Dendritic cell treated with granulocyte-macrophage colony-stimulating factor and Interleukin-4, amounts not matched to agents 40 ng/mL and 50 ng/mL, for 4 days (primary cell): ENCODE measurements around the gene NAB1.
"Not testable (repeated sequence)": the region's sequence is repeated elsewhere in the genome, so short reads cannot be mapped to it uniquely, and the experiment has no call there.

Experiments used
- H3K27ac Mint-ChIP-seq: one replicate; pipeline ENCODE4 v1.8.0; 2022; ENCODE audit warnings: mild to moderate bottlenecking, mixed read lengths
- H3K27me3 Mint-ChIP-seq: one replicate; pipeline ENCODE4 v1.8.0; 2022; ENCODE audit warnings: mild to moderate bottlenecking, mixed read lengths
- H3K36me3 Mint-ChIP-seq: one replicate; pipeline ENCODE4 v1.8.0; 2022; ENCODE audit warnings: low read depth, mixed read lengths
- H3K4me1 Mint-ChIP-seq: one replicate; pipeline ENCODE4 v1.8.0; 2022; ENCODE audit warnings: low read depth, mixed read lengths
- H3K4me3 Mint-ChIP-seq: one replicate; pipeline ENCODE4 v1.8.0; 2022; ENCODE audit warnings: mild to moderate bottlenecking, moderate library complexity, mixed read lengths
- H3K9me3 Mint-ChIP-seq: one replicate; pipeline ENCODE4 v1.8.0; 2022; ENCODE audit warnings: mixed read lengths
- intact Hi-C: fragments of 100-400 bp; cut with micrococcal nuclease; formaldehyde crosslinking; loops from one replicate; pipeline ENCODE4 v1.15.0; 2022

NAB1 gene

DNA sequence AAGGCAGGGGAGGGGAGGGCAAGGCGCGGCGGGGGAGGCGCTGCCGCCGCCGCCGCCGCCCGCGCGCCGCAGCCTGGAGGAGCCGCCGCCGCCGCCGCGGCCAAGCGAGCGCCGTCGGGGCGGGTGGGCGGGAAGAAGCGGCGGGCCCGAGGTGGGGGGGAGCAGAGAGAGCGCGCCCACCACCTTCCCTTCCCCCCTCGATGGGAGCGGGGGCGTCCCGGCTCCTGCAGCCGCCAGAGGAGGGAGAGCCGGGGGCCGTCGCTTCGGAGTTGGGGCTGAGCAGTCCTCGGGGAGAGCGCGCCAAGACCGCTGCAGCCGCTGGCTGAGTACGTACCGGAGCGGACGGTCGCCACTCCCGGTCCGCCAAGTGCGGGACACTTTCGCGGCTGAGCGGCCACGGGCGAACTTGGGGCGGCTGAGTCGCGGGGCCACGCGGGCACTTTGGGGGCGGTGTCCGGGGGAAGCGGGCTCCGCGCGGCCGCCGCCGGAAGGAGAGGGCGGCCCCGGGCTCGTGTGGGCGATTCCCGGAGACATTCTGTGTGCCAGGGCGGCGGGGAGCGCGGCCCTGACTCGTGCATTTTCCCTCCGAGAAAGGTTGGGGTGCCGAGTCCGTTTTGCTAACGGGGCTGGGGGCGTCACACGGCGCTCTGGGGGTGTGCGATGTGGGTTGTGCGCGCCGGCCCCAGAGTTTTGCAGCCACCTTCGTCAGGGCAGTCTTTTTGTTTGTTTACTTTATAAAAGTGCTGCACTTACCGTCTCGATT, at the start of gene NAB1:
Gene NAB1, plus strand, starts transcription at position 49 of the 763 bp plus-strand sequence. CDS start 10,094 bp downstream, outside the sequence.
- intact Hi-C loops = loop anchor here (5.0 to 10.0 kb wide), 2 partner anchors 117 to 304 kb away; partner anchors contain the start of genes INPP1 and NEMP2
- Mint-ChIP-seq H3K9me3 (no peaks in the 10 kb centered on the region), H3K4me3 (peak within 1 kb of the TSS; percentile 82), H3K27ac (peak within 1 kb of the TSS; percentile 96), H3K4me1 (peaks cover 32% of the 10 kb centered on the region), H3K27me3 (no peaks in the 10 kb centered on the region), H3K36me3 (peaks cover 13% of the 10 kb centered on the region)

DNA sequence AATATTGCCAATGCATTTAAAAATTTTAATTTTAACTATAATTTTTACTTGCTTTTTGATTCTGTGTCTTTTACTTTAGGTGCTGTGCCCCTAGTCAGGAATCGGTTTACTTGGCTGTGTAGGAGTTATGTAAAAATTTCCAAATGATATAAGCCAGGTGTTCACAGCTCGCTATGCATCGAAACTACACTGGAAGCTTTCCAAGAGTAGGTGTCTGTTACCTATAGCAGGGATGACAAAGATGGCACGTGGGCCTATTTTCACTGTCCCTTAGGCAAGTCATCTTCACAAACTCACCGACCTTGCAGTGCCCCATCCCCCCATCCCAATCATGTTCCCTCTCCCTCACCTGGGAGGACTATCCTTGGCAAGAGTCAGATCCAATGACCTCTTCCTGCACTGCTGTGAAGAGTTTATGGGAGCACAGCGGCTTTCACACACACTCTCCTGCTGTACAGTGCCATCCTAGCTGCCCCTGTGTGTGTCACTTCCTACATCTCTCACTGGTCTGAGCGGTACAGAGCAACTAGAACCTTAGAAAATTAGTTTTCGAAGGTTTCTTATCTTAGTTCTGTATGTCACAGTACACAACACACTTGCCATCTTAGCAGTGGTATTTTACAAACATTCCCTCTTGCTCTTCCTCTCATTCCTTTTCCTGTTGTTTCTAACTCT, 49.2 kb upstream of the NAB1 start:
- no peaks in the 10 kb centered on the region for H3K27me3 Mint-ChIP-seq
- H3K4me1 Mint-ChIP-seq = peaks cover 11% of the 10 kb centered on the region
- intact Hi-C loops = no loop called here
- no peak overlapping the region for H3K4me3 Mint-ChIP-seq
- H3K9me3 Mint-ChIP-seq = no peaks in the 10 kb centered on the region
- no peak overlapping the region for H3K27ac Mint-ChIP-seq
- no peaks in the 10 kb centered on the region for H3K36me3 Mint-ChIP-seq

DNA sequence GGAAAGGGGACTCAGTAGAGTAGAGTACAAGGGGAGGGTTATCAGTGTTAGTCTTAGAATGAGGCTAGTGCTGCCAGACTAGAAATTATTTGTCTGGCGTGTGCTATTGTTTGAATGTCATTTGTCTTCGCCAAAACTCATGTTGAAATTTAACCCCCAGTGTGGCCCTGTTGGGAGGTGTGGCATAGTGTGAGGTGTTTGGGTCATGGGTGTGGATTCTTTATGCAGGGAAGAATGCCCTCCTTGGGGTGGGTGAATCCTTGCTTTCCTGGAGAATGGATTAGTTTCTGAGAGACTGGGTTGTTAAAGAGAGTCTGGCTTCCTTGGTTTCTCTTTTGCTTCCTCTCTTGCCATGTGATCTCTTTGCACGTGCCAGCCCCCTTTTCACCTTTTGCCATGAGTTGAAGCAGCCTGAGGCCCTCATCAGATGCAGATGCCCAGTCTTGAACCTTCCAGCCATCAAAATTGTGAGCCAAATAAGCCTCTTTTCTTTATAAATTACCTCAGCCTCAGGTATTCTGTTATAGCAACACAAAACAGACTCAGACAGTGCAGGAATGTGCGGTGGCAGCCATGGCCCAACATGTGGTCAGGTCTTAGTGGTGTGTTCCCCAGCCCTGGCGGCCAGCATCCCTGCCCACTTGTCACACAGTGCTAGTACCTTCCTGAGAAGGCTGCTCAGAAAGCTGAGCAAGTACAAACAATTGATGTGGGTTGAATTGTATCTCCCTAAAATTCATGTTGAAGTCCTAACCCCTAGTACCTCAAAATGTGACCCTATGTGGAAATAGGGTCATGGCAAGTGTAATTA, 48.4 kb upstream of the NAB1 start:
- Mint-ChIP-seq H3K27me3 (no peaks in the 10 kb centered on the region), H3K4me3 (no peak overlapping the region), H3K27ac (no peak overlapping the region), H3K36me3 (no peaks in the 10 kb centered on the region), H3K9me3 (no peaks in the 10 kb centered on the region), H3K4me1 (peaks cover 12% of the 10 kb centered on the region)
- intact Hi-C loops = no loop called here

GRCh38 chr2:190603374-190603773, 45.5 kb upstream of the NAB1 start:
- H3K27me3 Mint-ChIP-seq = no peaks in the 10 kb centered on the region
- H3K9me3 Mint-ChIP-seq = no peaks in the 10 kb centered on the region
- intact Hi-C loops = no loop called here
- peaks cover 24% of the 10 kb centered on the region for H3K4me1 Mint-ChIP-seq
- no peak overlapping the region for H3K4me3 Mint-ChIP-seq
- no peaks in the 10 kb centered on the region for H3K36me3 Mint-ChIP-seq
- H3K27ac Mint-ChIP-seq = no peak overlapping the region

DNA sequence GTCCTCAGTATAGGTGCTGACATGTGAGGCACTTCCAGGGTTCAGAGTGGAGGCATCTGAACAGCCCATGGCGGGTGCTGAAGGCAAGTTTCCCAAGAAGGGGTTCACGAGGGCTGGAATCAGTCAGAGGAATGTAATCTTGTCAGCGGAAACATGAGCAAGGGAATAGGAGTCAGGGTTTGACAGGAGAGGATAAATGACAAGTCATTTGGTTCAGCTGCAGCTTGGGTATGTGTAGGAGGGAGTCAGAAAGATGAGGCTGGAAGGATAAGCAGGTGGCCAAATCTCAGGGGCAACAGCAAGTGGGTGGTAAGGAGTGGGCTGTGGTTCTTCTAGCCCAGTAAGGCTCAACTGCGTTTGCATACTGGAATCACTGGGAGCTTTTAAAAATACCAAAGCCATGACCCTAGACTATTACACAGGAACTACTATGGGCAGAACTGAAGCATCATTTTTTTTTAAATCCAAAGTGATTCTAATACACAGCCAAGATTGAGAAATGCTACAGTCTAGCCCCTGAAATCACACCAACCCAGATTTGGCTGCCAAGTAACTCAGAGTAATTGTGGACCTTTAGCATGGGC, 41.8 kb upstream of the NAB1 start:
- intact Hi-C loops = no loop called here
- Mint-ChIP-seq H3K9me3 (no peaks in the 10 kb centered on the region), H3K4me3 (no peak overlapping the region), H3K27ac (no peak overlapping the region), H3K36me3 (no peaks in the 10 kb centered on the region), H3K27me3 (no peaks in the 10 kb centered on the region), H3K4me1 (peaks cover 13% of the 10 kb centered on the region)

DNA sequence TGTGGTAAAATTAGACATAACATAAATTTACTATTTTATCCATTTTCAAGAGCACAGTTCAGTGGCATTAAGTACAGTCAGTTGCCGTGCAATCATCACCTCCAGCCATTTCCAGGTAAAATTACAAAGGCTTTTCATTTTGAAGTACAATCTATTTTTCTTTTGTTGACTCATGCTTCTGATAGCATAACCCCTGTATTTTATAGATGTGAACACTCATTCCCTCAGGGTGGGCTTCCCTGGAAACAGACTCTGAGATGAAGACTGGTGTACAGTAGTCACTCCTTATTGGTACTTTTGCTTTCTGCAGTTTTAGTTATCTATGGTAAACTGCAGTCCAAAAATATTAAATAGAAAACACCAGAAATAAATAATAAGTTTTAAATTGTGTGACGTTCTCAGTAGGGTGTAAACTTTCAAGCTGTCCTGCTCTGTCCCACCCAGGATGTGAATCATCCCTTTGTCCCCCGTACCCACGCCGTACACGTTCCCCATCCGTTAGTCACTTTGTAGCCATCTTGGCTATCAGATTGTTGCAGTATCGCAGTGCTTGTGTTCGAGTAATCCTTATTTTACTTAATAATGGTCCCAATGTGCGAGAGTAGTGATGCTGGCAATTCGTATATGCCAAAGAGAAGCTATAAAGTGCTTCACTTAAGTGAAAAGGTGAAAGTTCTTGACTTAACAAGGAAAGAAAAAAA, 41.1 kb upstream of the NAB1 start:
- intact Hi-C loops = no loop called here
- H3K36me3 Mint-ChIP-seq = no peaks in the 10 kb centered on the region
- no peaks in the 10 kb centered on the region for H3K27me3 Mint-ChIP-seq
- H3K4me1 Mint-ChIP-seq = peaks cover 13% of the 10 kb centered on the region
- H3K4me3 Mint-ChIP-seq = no peak overlapping the region
- H3K9me3 Mint-ChIP-seq = no peaks in the 10 kb centered on the region
- H3K27ac Mint-ChIP-seq = no peak overlapping the region

DNA sequence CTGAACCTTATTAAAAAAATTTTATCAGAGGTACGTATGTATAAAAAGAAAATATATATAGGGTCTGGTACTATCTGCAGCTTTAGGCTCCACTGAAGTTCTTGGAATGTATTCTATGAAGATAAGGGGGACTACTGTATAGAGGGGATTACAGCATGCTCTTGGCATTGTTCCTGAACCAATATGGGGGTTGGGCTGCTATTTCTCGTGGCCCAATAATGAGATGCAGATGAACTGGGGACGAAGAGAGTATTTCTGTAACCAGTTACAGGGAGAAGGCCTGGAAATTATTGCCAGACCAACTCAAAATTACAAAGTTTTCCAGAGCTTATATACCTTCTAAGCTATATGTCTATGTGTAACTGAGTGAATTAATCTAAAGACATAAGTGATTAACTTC, 40.0 kb upstream of the NAB1 start:
- H3K27me3 Mint-ChIP-seq, intact Hi-C loops, H3K4me3 Mint-ChIP-seq, H3K27ac Mint-ChIP-seq, H3K9me3 Mint-ChIP-seq, H3K36me3 Mint-ChIP-seq: not testable (repeated sequence)
- peaks cover 13% of the 10 kb centered on the region for H3K4me1 Mint-ChIP-seq

GRCh38 chr2:190609397-190609796, 39.5 kb upstream of the NAB1 start:
- H3K36me3 Mint-ChIP-seq, H3K27ac Mint-ChIP-seq, H3K9me3 Mint-ChIP-seq, H3K27me3 Mint-ChIP-seq, intact Hi-C loops, H3K4me3 Mint-ChIP-seq: not testable (repeated sequence)
- H3K4me1 Mint-ChIP-seq = peaks cover 13% of the 10 kb centered on the region

- H3K36me3 Mint-ChIP-seq, H3K27ac Mint-ChIP-seq, H3K4me3 Mint-ChIP-seq, intact Hi-C loops, H3K27me3 Mint-ChIP-seq, H3K9me3 Mint-ChIP-seq: not testable (repeated sequence)
- peaks cover 12% of the 10 kb centered on the region for H3K4me1 Mint-ChIP-seq
Measured at GRCh38 chr2:190610528-190610927, 38.4 kb upstream of the NAB1 start.

- Mint-ChIP-seq H3K36me3 (no peaks in the 10 kb centered on the region), H3K4me3 (no peak overlapping the region), H3K9me3 (no peaks in the 10 kb centered on the region), H3K27ac (no peak overlapping the region), H3K27me3 (no peaks in the 10 kb centered on the region), H3K4me1 (no peaks in the 10 kb centered on the region)
- intact Hi-C loops = no loop called here
Measured at GRCh38 chr2:190615555-190616200, 33.2 kb upstream of the NAB1 start.

DNA sequence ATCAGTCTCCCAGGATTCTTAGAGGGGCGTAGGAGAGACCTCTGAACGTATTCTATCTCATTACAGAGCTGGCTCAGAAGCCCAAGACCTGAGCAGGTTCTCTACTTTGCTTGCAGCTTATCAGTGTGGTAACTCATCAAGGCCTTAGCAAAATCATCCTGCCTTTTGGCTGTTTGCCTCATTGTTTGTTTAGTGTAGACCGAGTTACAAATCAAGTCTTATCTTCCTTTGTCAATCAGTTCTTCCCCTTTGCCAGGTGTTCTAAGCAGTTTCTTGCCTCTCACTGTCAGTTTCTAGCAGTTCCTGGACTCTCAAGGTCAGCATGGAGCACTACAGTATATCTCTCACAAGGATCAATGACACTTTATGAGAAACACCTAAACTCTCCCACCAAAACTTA, 30.9 kb upstream of the NAB1 start:
- no peaks in the 10 kb centered on the region for H3K27me3 Mint-ChIP-seq
- intact Hi-C loops = no loop called here
- no peaks in the 10 kb centered on the region for H3K9me3 Mint-ChIP-seq
- H3K36me3 Mint-ChIP-seq = no peaks in the 10 kb centered on the region
- no peak overlapping the region for H3K27ac Mint-ChIP-seq
- no peak overlapping the region for H3K4me3 Mint-ChIP-seq
- H3K4me1 Mint-ChIP-seq = no peaks in the 10 kb centered on the region

GRCh38 chr2:190625691-190626090, 23.2 kb upstream of the NAB1 start:
- H3K4me3 Mint-ChIP-seq = no peak overlapping the region

DNA sequence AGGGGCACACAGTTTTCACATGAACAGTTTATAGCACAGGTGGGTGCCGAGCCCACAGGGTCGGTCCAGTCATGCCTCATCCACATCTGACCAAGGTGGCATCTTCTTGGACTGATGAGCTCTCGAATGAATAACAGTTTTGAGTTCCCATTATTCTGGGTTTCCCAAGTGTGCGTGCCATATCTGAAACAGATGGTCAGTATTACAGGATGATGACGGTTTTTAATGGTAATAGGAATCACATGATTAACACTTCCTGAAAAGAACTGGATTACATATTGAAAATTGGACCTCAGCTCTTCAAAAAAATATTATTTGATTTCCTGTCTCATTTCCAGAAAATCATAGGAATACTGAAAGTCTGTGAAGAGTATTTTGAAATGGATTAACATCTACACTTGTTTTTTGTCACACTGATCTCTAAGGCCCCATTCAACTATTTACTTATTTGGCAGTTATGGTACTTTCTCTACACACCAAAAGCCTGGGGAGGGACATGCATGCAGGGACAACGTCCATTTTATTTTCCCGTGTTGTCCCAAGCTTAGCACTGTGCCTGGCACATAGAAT, 22.2 kb upstream of the NAB1 start:
- intact Hi-C loops = no loop called here
- Mint-ChIP-seq H3K27ac (no peak overlapping the region), H3K9me3 (peaks cover 7% of the 10 kb centered on the region), H3K36me3 (no peaks in the 10 kb centered on the region), H3K4me3 (no peak overlapping the region), H3K4me1 (peaks cover 18% of the 10 kb centered on the region), H3K27me3 (peaks cover 7% of the 10 kb centered on the region)

More at GRCh38 chr2:190625691-190626090, 23.2 kb upstream of the NAB1 start:
- Mint-ChIP-seq H3K27me3 (peaks cover 7% of the 10 kb centered on the region), H3K27ac (no peak overlapping the region), H3K9me3 (peaks cover 7% of the 10 kb centered on the region), H3K36me3 (no peaks in the 10 kb centered on the region), H3K4me1 (peaks cover 18% of the 10 kb centered on the region)
- intact Hi-C loops = no loop called here
